Keratinocyte (primary cell): ENCODE data around the gene STARD8. TPM values are rescaled to one million over a fixed set of nuclear protein-coding genes. Genes with fewer than 3 reads are reported as not detected.

Experiments
- DNase-seq: peaks from one replicate; pipeline ENCODE4 v3.0.0-alpha.2; 2011; ENCODE audit warnings: low read depth, missing footprints, low spot score
- FAIRE-seq: peaks from 2 replicates; lab custom pipeline; 2011; peaks lifted over from hg19 to GRCh38; lab: Jason Lieb, UNC
- H2AFZ ChIP-seq: 2 replicates; pipeline ENCODE4 v1.6.0; 2012; ENCODE audit warnings: low read length, control low read depth, inconsistent platforms; ENCODE audit not compliant: control insufficient read depth
- H3K27ac ChIP-seq: 2 replicates; pipeline ENCODE4 v1.5.1; 2011; ENCODE audit warnings: low read length; ENCODE audit not compliant: control insufficient read depth, insufficient read depth
- H3K27me3 ChIP-seq: 3 replicates; pipeline ENCODE4 v1.6.0; 2011; ENCODE audit warnings: low read length; ENCODE audit not compliant: control insufficient read depth, insufficient read depth; ENCODE audit errors: extremely low read depth
- H3K36me3 ChIP-seq, 2 experiments: 2 replicates in 1 of 2; 3 replicates in 1 of 2; pipeline ENCODE4 v1.5.1; 2011; ENCODE audit warnings: low read length in 2 of 2, mild to moderate bottlenecking in 1 of 2; ENCODE audit not compliant: control insufficient read depth in 2 of 2, insufficient read depth in 2 of 2; ENCODE audit errors: extremely low read depth in 1 of 2
- H3K4me1 ChIP-seq: 3 replicates; pipeline ENCODE4 v1.5.1; 2011; ENCODE audit warnings: low read length; ENCODE audit not compliant: control insufficient read depth, insufficient read depth; ENCODE audit errors: extremely low read depth
- H3K4me2 ChIP-seq: 3 replicates; pipeline ENCODE4 v1.6.0; 2011; ENCODE audit warnings: low read depth, low read length; ENCODE audit not compliant: control insufficient read depth, insufficient read depth; ENCODE audit errors: extremely low read depth
- H3K4me3 ChIP-seq, 3 experiments: fragments of 200-600 bp in 1 of 3; sonication (generic) in 1 of 3; 2 replicates in 2 of 3; 3 replicates in 1 of 3; pipeline ENCODE4 v1.5.1; 2011 to 2016; ENCODE audit warnings: low read length in 3 of 3, mild to moderate bottlenecking in 3 of 3, control low read depth in 2 of 3, inconsistent platforms in 1 of 3, low read depth in 1 of 3, mixed read lengths in 1 of 3, mixed run types in 1 of 3, moderate library complexity in 1 of 3; ENCODE audit not compliant: control insufficient read depth in 2 of 3, insufficient read depth in 2 of 3; ENCODE audit errors: extremely low read depth in 1 of 3
- H3K79me2 ChIP-seq: 2 replicates; pipeline ENCODE4 v1.6.0; 2012; ENCODE audit warnings: low read length; ENCODE audit not compliant: control insufficient read depth, insufficient read depth
- H3K9ac ChIP-seq: 3 replicates; pipeline ENCODE4 v1.6.0; 2011; ENCODE audit warnings: low read length; ENCODE audit not compliant: control insufficient read depth, insufficient read depth; ENCODE audit errors: extremely low read depth
- H3K9me1 ChIP-seq: 3 replicates; pipeline ENCODE4 v1.6.0; 2011; ENCODE audit warnings: low read length; ENCODE audit not compliant: control insufficient read depth, insufficient read depth; ENCODE audit errors: extremely low read depth
- H3K9me3 ChIP-seq: 2 replicates; pipeline ENCODE4 v1.5.1; 2012; ENCODE audit warnings: low read depth, low read length; ENCODE audit not compliant: control insufficient read depth
- H4K20me1 ChIP-seq: 3 replicates; pipeline ENCODE4 v1.6.0; 2011; ENCODE audit warnings: low read length; ENCODE audit not compliant: control insufficient read depth, insufficient read depth; ENCODE audit errors: extremely low read depth
- EZH2 ChIP-seq: IDR thresholded peaks from one replicate; pipeline ENCODE4 v1.6.1; 2012; ENCODE audit warnings: inconsistent platforms, mild to moderate bottlenecking, low read length, moderate library complexity
- dilution Hi-C: fragments of 300-500 bp; cut with MboI; formaldehyde crosslinking; loops from one replicate; pipeline ENCODE4 v1.7.0; 2020; ENCODE audit warnings: low sequenced_read_pairs; ENCODE audit not compliant: extremely low pct_ligation_motif_present
- polyA plus RNA-seq, 5 experiments: library from polyadenylated mRNA; depleted of rRNA in 3 of 5; stranded (reverse) in 3 of 5; stranded (forward) in 1 of 5; unstranded in 1 of 5; fragments of >200 nt; gene quantifications; 1 replicate in 1 of 5; 2 replicates in 3 of 5; 3 replicates in 1 of 5; pipeline versions ENCODE4 v1.2.1 to v1.2.3, GENCODE V29; 2011 to 2012; ENCODE audit warnings: missing spikeins in 2 of 5, low read depth in 1 of 5, low replicate concordance in 1 of 5
- TF ChIP-seq, protein P1 (sequence below), 3 experiments: IDR thresholded peaks in 1 of 3; conservative IDR thresholded peaks in 1 of 3; optimal IDR thresholded peaks in 1 of 3; 2 replicates in 2 of 3; 3 replicates in 1 of 3; pipeline versions ENCODE3 to v1.5.1; 2011; ENCODE audit warnings: low read length in 3 of 3, mild to moderate bottlenecking in 3 of 3, moderate library complexity in 2 of 3, control low read depth in 1 of 3, inconsistent platforms in 1 of 3; ENCODE audit not compliant: insufficient read depth in 2 of 3; ENCODE audit errors: extremely low read depth in 1 of 3

STARD8 gene
- polyA plus RNA-seq, 1 donor (not counting 4 experiments of a cell fraction or from before 2014, with no cell fraction given) = 0.07 TPM

DNA sequence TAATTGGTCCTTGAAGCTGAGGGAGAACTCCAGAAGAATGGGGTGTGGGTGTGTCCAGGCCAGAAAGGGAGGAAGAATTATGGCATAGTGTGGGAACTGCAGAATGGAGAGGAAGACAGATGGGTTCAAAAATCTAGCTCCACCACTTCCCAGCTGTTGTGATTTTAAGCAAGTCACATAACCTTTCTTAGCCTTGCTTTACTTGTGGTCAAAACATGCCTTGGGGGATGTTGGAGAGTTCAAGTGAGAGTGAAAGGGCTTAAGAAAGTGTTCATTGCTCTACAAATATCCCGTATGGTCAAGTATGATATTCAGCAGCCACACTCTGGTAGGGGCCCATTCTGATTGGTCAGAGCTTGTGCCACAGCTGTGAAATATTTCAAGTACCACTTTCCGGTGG is 15.0 kb upstream of the STARD8 start:
- DNase-seq = no peak
- Histone ChIP-seq H4K20me1 (no peaks in the 10 kb centered on the region), H3K79me2 (no peaks in the 10 kb centered on the region), H3K9me1 (no peaks in the 10 kb centered on the region), H3K4me3 (no peak overlapping the region), H3K9ac (no peak overlapping the region), H3K4me1 (no peaks in the 10 kb centered on the region), H3K4me2 (no peak overlapping the region), H3K9me3 (no peaks in the 10 kb centered on the region), H2AFZ (no peak overlapping the region), H3K27ac (no peak overlapping the region), H3K36me3 (no peaks in the 10 kb centered on the region), H3K27me3 (no peaks in the 10 kb centered on the region)
- dilution Hi-C loops = no loop called here
- no peak for FAIRE-seq
- TF ChIP-seq, protein P1, sequence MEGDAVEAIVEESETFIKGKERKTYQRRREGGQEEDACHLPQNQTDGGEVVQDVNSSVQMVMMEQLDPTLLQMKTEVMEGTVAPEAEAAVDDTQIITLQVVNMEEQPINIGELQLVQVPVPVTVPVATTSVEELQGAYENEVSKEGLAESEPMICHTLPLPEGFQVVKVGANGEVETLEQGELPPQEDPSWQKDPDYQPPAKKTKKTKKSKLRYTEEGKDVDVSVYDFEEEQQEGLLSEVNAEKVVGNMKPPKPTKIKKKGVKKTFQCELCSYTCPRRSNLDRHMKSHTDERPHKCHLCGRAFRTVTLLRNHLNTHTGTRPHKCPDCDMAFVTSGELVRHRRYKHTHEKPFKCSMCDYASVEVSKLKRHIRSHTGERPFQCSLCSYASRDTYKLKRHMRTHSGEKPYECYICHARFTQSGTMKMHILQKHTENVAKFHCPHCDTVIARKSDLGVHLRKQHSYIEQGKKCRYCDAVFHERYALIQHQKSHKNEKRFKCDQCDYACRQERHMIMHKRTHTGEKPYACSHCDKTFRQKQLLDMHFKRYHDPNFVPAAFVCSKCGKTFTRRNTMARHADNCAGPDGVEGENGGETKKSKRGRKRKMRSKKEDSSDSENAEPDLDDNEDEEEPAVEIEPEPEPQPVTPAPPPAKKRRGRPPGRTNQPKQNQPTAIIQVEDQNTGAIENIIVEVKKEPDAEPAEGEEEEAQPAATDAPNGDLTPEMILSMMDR (optimal IDR thresholded peaks at IDR 0.05 in 1 of 3, IDR thresholded peaks at IDR 0.05 in 1 of 3, conservative IDR thresholded peaks at IDR 0.05 in 1 of 3; ENCODE audit: extremely low read depth in 1 of 3, insufficient read depth in 2 of 3, low read length in 3 of 3) = no peak
- no peak for TF ChIP-seq EZH2

DNA sequence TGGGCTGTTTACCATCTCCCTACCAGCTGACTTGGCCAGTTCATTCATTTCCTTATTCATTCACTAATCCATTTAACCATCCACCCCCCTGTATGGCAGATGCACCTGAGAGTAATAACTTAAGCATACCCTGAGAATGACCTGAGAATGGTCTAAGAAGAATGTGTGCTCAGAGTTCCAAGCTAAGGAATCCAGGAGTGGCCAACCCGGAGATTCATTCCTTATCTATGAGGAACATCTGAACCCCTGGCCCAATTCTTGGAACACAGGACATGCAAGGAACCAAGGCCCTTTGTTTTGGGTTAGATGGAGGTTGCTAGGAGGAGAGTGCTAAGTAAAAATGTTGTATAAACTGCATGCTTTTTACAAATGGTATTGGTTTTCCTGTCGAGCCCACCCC is 13.5 kb upstream of the STARD8 start:
- no peaks in the 10 kb centered on the region for H3K9me3 ChIP-seq
- no peaks in the 10 kb centered on the region for H3K4me1 ChIP-seq
- H2AFZ ChIP-seq = no peak overlapping the region
- H4K20me1 ChIP-seq = no peaks in the 10 kb centered on the region
- no peaks in the 10 kb centered on the region for H3K9me1 ChIP-seq
- TF ChIP-seq, protein P1 (optimal IDR thresholded peaks at IDR 0.05 in 1 of 3, IDR thresholded peaks at IDR 0.05 in 1 of 3, conservative IDR thresholded peaks at IDR 0.05 in 1 of 3; ENCODE audit: extremely low read depth in 1 of 3, insufficient read depth in 2 of 3, low read length in 3 of 3) = no peak
- TF ChIP-seq EZH2 = no peak
- FAIRE-seq (no peak), DNase-seq (no peak)
- H3K79me2 ChIP-seq = no peaks in the 10 kb centered on the region
- no peak overlapping the region for H3K27ac ChIP-seq
- dilution Hi-C loops = no loop called here
- no peaks in the 10 kb centered on the region for H3K27me3 ChIP-seq
- no peak overlapping the region for H3K4me2 ChIP-seq
- no peak overlapping the region for H3K4me3 ChIP-seq
- no peak overlapping the region for H3K9ac ChIP-seq
- no peaks in the 10 kb centered on the region for H3K36me3 ChIP-seq
